Fibroblast of lung (primary cell): ENCODE data around the gene FBXW9.

Source experiments
- EZH2 ChIP-seq: IDR thresholded peaks from 2 replicates; pipeline ENCODE4 v1.5.1; 2012; ENCODE audit warnings: low read length, control low read depth, mild to moderate bottlenecking; ENCODE audit errors: missing control alignments
- TF ChIP-seq, protein P1 (sequence below), 2 donors: IDR thresholded peaks in 1 of 2; conservative IDR thresholded peaks in 1 of 2; 1 replicate in 1 of 2; 2 replicates in 1 of 2; pipeline ENCODE4 v1.5.1; 2011 to 2012; ENCODE audit warnings: low read length in 2 of 2, control low read depth in 1 of 2, inconsistent platforms in 1 of 2, low read depth in 1 of 2, mild to moderate bottlenecking in 1 of 2

DNA sequence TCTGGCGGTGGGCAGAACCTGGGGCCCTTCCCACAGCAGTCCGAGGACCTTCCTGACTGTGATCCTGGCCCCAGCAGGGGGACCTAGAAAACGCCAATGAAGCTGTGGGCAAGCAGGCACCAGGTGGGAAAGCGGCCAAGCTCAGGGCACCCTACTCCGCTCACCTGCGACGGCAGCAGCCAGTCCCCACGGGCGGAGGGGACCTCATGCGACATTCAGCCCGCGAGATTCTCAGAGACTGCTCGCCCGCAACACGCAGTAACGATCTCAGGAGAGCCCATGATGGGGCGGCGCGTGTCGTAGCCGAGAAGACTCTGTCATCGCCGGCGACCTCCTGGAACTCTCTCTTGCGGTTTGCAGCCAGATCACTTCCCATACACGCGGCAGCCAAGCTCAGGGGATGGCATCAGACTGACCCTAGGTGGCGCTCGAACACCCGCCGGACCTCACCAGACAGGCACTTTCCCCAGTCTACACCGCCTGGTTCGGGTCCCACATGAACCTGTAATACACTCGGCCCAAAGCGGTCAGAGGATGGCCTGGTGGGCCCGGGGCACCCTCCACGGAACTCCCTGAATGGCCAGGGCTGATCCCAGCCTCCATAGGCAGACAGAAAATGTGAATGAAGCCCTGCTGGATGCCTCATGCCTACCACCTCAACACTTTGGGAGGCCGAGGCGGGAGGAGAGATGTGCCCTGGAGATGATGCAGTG lies 56.4 kb downstream of the FBXW9 start:
- TF ChIP-seq, protein P1, sequence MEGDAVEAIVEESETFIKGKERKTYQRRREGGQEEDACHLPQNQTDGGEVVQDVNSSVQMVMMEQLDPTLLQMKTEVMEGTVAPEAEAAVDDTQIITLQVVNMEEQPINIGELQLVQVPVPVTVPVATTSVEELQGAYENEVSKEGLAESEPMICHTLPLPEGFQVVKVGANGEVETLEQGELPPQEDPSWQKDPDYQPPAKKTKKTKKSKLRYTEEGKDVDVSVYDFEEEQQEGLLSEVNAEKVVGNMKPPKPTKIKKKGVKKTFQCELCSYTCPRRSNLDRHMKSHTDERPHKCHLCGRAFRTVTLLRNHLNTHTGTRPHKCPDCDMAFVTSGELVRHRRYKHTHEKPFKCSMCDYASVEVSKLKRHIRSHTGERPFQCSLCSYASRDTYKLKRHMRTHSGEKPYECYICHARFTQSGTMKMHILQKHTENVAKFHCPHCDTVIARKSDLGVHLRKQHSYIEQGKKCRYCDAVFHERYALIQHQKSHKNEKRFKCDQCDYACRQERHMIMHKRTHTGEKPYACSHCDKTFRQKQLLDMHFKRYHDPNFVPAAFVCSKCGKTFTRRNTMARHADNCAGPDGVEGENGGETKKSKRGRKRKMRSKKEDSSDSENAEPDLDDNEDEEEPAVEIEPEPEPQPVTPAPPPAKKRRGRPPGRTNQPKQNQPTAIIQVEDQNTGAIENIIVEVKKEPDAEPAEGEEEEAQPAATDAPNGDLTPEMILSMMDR (conservative IDR thresholded peaks at IDR 0.05 in 1 of 2, IDR thresholded peaks at IDR 0.05 in 1 of 2; ENCODE audit: low read depth in 1 of 2, low read length in 2 of 2): peak; percentile 62 to 79
- TF ChIP-seq EZH2: no peak
